MM.1S (cell line): Measurements from ENCODE around the gene FAAP100.

ENCODE experiments used
- DNase-seq: peaks from one replicate; pipeline ENCODE4 v3.0.0-alpha.2; 2015
- H2AFZ ChIP-seq: fragments of 300-600 bp; sonication (generic); 2 replicates; pipeline ENCODE4 v1.6.0; 2016; ENCODE audit warnings: antibody characterized with exemption, low read length
- H3F3A ChIP-seq: fragments of 300-600 bp; sonication (generic); 2 replicates; pipeline ENCODE4 v1.6.1; 2016; ENCODE audit warnings: mild to moderate bottlenecking, antibody characterized with exemption, low read length, moderate library complexity, mixed read lengths; ENCODE audit not compliant: insufficient read depth
- H3K27ac ChIP-seq: fragments of 300-600 bp; sonication (generic); 2 replicates; pipeline ENCODE4 v1.5.1; 2016; ENCODE audit warnings: mild to moderate bottlenecking, low read length
- H3K27me3 ChIP-seq: fragments of 300-600 bp; sonication (generic); replicated peaks from 2 replicates; pipeline ENCODE4 v1.6.0; 2016; ENCODE audit warnings: low read length; ENCODE audit not compliant: insufficient read depth
- H3K36me3 ChIP-seq: fragments of 300-600 bp; sonication (generic); replicated peaks from 2 replicates; pipeline ENCODE4 v1.6.1; 2016; ENCODE audit warnings: mild to moderate bottlenecking, low read length, mixed read lengths; ENCODE audit not compliant: insufficient read depth
- H3K4me1 ChIP-seq: fragments of 300-600 bp; sonication (generic); 2 replicates; pipeline ENCODE4 v1.6.1; 2016; ENCODE audit warnings: low read length, mixed read lengths
- H3K4me2 ChIP-seq: fragments of 300-600 bp; sonication (generic); 2 replicates; pipeline ENCODE4 v1.6.0; 2016; ENCODE audit warnings: low read depth, low read length
- H3K4me3 ChIP-seq: fragments of 300-600 bp; sonication (generic); 2 replicates; pipeline ENCODE4 v1.5.1; 2016; ENCODE audit warnings: low read length, mixed read lengths
- H3K79me2 ChIP-seq: fragments of 300-600 bp; sonication (generic); 2 replicates; pipeline ENCODE4 v1.6.1; 2016; ENCODE audit warnings: mixed run types, low read length, mixed read lengths
- H3K9ac ChIP-seq: fragments of 300-600 bp; sonication (generic); 2 replicates; pipeline ENCODE4 v1.6.1; 2016; ENCODE audit warnings: low read length, mixed read lengths
- H3K9me2 ChIP-seq: fragments of 300-600 bp; sonication (generic); replicated peaks from 2 replicates; pipeline ENCODE4 v1.6.1; 2016; ENCODE audit warnings: mild to moderate bottlenecking, low read length, mixed read lengths; ENCODE audit not compliant: insufficient read depth
- H3K9me3 ChIP-seq: fragments of 300-600 bp; sonication (generic); replicated peaks from 2 replicates; pipeline ENCODE4 v1.6.1; 2016; ENCODE audit warnings: mild to moderate bottlenecking, low read length, mixed read lengths; ENCODE audit not compliant: insufficient read depth
- H4K20me1 ChIP-seq: fragments of 300-600 bp; sonication (generic); 2 replicates; pipeline ENCODE4 v1.6.1; 2016; ENCODE audit warnings: mild to moderate bottlenecking, low read length, moderate library complexity, mixed read lengths; ENCODE audit not compliant: insufficient read depth
- EZH2 ChIP-seq: fragments of 300-600 bp; sonication (generic); optimal IDR thresholded peaks from 2 replicates; pipeline ENCODE3; 2017; ENCODE audit warnings: low read depth, mild to moderate bottlenecking, antibody characterized with exemption, low read length, mixed read lengths
- EZH2phosphoT487 ChIP-seq: fragments of 300-600 bp; sonication (generic); IDR thresholded peaks from 2 replicates; pipeline ENCODE4 v1.6.1; 2018; ENCODE audit warnings: antibody characterized with exemption, low read length
- TF ChIP-seq, protein P1 (sequence below): fragments of 300-600 bp; sonication (generic); IDR thresholded peaks from 2 replicates; pipeline ENCODE4 v1.5.1; 2016; ENCODE audit warnings: antibody characterized with exemption, low read length, mixed read lengths

The FAAP100 gene

GRCh38 chr17:81491761-81492160, 60.4 kb downstream of the FAAP100 start:
- Histone ChIP-seq H3K9me2 (no peaks in the 10 kb centered on the region), H3F3A (no peaks in the 10 kb centered on the region), H3K4me3 (no peak overlapping the region), H3K4me1 (peaks cover 6% of the 10 kb centered on the region; the same call in 1 of the 2 replicates), H3K9me3 (no peaks in the 10 kb centered on the region), H3K9ac (no peak overlapping the region), H2AFZ (no peak overlapping the region), H4K20me1 (no peaks in the 10 kb centered on the region), H3K27ac (no peak overlapping the region), H3K36me3 (no peaks in the 10 kb centered on the region), H3K27me3 (peaks cover 90% of the 10 kb centered on the region), H3K4me2 (no peak overlapping the region), H3K79me2 (no peaks in the 10 kb centered on the region)
- TF ChIP-seq, protein P1, sequence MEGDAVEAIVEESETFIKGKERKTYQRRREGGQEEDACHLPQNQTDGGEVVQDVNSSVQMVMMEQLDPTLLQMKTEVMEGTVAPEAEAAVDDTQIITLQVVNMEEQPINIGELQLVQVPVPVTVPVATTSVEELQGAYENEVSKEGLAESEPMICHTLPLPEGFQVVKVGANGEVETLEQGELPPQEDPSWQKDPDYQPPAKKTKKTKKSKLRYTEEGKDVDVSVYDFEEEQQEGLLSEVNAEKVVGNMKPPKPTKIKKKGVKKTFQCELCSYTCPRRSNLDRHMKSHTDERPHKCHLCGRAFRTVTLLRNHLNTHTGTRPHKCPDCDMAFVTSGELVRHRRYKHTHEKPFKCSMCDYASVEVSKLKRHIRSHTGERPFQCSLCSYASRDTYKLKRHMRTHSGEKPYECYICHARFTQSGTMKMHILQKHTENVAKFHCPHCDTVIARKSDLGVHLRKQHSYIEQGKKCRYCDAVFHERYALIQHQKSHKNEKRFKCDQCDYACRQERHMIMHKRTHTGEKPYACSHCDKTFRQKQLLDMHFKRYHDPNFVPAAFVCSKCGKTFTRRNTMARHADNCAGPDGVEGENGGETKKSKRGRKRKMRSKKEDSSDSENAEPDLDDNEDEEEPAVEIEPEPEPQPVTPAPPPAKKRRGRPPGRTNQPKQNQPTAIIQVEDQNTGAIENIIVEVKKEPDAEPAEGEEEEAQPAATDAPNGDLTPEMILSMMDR, result no peak
- no peak for TF ChIP-seq EZH2
- no peak for TF ChIP-seq EZH2phosphoT487
- no peak for DNase-seq

GRCh38 chr17:81491181-81491581, 61.0 kb downstream of the FAAP100 start:
- Histone ChIP-seq H3K4me3 (no peak overlapping the region), H3K9ac (no peak overlapping the region), H3K4me2 (no peak overlapping the region), H4K20me1 (no peaks in the 10 kb centered on the region), H2AFZ (no peak overlapping the region), H3K27me3 (peaks cover 88% of the 10 kb centered on the region), H3K4me1 (peaks cover 6% of the 10 kb centered on the region; the same call in 1 of the 2 replicates), H3K36me3 (no peaks in the 10 kb centered on the region), H3K9me2 (no peaks in the 10 kb centered on the region), H3K27ac (no peak overlapping the region), H3K9me3 (no peaks in the 10 kb centered on the region), H3F3A (no peaks in the 10 kb centered on the region), H3K79me2 (no peaks in the 10 kb centered on the region)
- DNase-seq, result no peak
- TF ChIP-seq EZH2 (no peak), EZH2phosphoT487 (no peak)
- TF ChIP-seq, protein P1, result no peak

DNA sequence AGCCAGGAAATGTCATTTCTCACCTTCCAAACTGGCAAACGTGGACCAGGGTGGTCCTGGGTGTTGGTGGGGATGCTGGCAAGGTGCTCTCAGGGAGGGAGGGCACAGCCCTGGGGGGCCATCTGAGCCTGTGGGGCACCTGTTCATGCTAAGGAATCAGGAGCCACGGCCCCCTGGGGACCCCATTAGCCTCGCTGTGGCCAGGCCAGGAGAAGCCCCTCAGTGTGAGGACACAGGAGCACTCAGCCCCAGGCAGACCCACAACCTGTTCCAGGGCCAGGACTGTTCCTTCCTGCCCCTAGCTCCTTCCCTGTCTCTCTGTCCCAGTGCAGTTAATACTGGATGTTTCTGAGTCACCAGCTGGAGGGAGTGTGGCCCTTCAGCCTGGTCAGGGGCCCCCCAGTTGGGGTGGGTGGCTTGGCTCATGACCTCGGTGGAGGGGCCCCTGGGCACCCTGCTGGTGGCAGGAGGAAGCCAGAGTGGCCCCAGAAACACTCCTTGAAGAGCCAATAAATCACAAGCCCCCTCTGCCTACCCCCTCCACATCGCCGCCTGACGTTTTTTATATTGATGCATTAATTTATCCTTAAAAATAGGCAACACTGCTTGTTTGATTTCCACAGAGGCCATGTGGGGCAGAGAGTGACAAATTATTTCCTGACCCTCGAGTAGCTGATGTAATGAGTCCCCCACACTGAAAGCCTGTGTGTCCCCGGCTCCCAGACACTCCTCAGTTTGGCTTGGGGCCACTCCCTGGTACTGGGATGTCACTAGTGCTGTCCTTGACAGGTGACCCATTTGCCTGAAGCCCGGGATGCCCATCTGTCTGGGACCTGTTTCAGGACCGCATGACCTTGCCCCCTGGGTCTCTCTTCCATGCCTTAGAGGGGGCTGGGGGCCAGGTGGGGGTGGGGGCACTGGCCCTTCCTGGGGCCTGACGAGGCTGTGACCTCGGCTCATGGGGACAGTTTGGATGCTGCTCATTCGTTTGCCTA, 61.9 kb downstream of the FAAP100 start:
- no peaks in the 10 kb centered on the region for H3F3A ChIP-seq
- no peak overlapping the region for H3K27ac ChIP-seq
- H3K4me1 ChIP-seq, result peaks cover 6% of the 10 kb centered on the region; the same call in 1 of the 2 replicates
- no peak overlapping the region for H2AFZ ChIP-seq
- no peak overlapping the region for H3K9ac ChIP-seq
- H3K9me3 ChIP-seq, result no peaks in the 10 kb centered on the region
- H4K20me1 ChIP-seq, result no peaks in the 10 kb centered on the region
- DNase-seq, result no peak
- TF ChIP-seq, protein P1, result no peak
- TF ChIP-seq EZH2phosphoT487 (no peak), EZH2 (no peak)
- no peaks in the 10 kb centered on the region for H3K79me2 ChIP-seq
- no peaks in the 10 kb centered on the region for H3K36me3 ChIP-seq
- no peak overlapping the region for H3K4me3 ChIP-seq
- peaks cover 81% of the 10 kb centered on the region for H3K27me3 ChIP-seq
- H3K9me2 ChIP-seq, result no peaks in the 10 kb centered on the region
- no peak overlapping the region for H3K4me2 ChIP-seq
